Measurements from ENCODE around the gene PGP.

Gene PGP

DNA sequence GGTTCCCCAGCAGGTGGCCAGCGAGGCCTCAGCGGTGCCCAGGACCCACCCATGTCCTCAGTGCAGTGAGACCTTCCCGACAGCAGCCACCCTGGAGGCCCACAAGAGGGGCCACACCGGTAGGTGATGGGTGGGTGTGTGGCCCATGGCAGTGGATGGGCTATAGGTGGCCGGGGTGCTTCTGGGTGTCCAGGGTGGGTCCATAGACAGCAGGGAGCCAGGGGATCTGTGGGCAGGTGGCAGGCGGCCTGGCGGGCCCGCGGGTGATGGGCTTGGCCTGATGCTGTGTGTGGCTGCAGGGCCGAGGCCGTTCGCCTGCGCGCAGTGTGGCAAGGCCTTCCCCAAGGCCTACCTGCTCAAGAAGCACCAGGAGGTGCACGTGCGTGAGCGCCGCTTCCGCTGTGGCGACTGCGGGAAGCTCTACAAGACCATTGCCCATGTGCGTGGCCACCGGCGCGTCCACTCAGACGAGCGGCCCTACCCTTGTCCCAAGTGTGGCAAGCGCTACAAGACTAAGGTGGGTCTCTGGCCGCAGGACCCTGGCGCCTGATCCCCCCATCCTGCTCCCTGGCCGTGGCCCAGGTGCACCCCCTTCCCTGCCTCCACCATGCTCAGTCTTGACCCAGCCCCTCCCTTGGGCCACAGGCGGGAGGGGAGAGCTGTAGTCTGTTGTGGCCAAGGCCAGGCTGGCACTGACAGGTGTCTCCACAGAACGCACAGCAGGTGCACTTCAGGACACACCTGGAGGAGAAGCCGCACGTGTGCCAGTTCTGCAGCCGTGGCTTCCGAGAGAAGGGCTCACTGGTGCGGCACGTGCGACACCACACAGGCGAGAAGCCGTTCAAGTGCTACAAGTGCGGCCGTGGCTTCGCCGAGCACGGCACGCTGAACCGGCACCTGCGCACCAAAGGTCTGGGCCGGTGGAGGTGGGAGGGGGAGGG lies 19.5 kb upstream of the PGP start:
- H3K9me3 Mint-ChIP-seq = no peaks in the 10 kb centered on the region

DNA sequence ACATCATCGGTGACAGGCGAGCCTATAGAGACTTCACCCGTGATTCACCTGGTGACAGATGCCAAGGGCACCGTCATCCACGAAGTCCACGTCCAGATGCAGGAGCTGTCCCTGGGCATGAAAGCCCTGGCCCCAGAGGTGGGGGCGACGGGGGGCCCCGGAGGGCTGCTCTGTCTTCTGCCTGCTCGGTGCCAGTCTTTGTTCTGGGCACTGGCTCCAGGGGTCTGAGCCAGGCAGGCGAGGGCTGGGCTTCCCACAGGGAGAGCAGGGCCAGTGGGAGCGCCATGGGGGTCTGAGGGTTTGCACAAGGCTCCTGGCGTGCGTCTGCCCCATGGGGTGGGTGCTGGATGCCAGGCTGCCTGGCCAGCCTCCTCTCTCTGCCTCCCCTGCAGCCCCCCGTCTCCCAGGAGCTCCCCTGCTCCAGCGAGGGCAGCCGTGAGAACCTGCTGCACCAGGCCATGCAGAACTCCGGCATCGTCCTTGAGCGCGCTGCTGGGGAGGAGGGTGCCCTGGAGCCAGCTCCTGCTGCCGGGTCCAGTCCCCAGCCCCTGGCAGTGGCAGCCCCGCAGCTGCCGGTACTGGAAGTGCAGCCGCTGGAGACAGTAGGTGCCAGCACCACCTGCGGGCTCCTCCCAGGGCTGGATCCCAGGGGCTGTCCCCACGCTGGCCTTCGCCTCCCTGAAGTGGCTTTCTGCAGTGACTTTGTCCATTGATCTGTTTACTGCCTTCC lies 18.6 kb upstream of the PGP start:
- ATAC-seq (replicated peaks) (no peak), DNase-seq (no peak)
- Mint-ChIP-seq H3K4me1 (ENCODE audit: low read depth in 2 of 2) (peaks cover 0 to 2% of the 10 kb centered on the region in 2 donors), H3K4me3 (no peak overlapping the region), H3K36me3 (ENCODE audit: insufficient read depth) (peaks cover 24% of the 10 kb centered on the region), H3K27ac (no peak overlapping the region), H3K27me3 (no peaks in the 10 kb centered on the region), H3K9me3 (no peaks in the 10 kb centered on the region)

More for the DNA sequence above, 19.5 kb upstream of the PGP start:
- H3K36me3 Mint-ChIP-seq (ENCODE audit: insufficient read depth) = peaks cover 21% of the 10 kb centered on the region
- H3K27me3 Mint-ChIP-seq = no peaks in the 10 kb centered on the region
- H3K4me3 Mint-ChIP-seq = no peak overlapping the region
- no peak overlapping the region for H3K27ac Mint-ChIP-seq
- peaks cover 0 to 2% of the 10 kb centered on the region in 2 donors for H3K4me1 Mint-ChIP-seq (ENCODE audit: low read depth in 2 of 2)
- ATAC-seq (replicated peaks) (no peak), DNase-seq (no peak)

DNA sequence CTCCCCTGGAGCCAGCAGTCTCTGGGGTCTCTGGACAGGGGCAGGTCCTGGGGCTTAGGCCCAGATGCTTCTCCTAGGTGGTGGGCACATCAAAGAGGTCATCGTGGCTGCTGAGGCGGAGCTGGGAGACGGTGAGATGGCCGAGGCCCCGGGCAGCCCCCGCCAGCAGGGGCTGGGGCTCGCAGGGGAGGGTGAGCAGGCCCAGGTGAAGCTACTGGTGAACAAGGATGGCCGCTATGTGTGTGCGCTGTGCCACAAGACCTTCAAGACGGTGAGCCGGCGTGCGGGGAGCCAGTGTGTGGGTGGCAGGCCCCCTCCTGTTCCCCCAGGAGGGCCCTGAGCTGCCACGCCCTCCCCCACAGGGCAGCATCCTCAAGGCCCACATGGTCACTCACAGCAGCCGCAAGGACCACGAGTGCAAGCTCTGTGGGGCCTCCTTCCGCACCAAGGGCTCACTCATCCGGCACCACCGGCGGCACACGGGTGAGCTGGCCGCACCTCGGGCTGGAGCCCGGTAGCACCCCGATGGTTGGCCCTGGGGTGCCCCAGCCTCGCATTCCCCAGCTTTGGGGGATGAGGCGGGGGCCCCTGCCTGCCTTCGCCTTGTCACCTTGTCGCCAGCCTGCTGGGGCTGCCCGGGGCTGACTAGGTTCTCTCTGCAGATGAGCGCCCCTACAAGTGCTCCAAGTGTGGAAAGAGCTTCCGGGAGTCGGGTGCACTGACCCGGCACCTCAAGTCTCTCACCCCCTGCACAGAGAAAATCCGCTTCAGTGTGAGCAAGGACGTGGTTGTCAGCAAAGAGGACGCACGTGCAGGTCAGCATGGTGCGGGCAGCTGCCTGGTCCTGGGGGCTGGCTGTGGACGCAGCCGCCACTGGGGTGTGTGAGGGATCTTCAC lies 17.7 kb upstream of the PGP start:
- ATAC-seq (replicated peaks) (no peak), DNase-seq (no peak)
- Mint-ChIP-seq H3K9me3 (no peaks in the 10 kb centered on the region), H3K4me1 (ENCODE audit: low read depth in 2 of 2) (peaks cover 0 to 2% of the 10 kb centered on the region in 2 donors), H3K27me3 (no peaks in the 10 kb centered on the region), H3K4me3 (no peak overlapping the region), H3K27ac (no peak overlapping the region), H3K36me3 (ENCODE audit: insufficient read depth) (peaks cover 26% of the 10 kb centered on the region)

DNA sequence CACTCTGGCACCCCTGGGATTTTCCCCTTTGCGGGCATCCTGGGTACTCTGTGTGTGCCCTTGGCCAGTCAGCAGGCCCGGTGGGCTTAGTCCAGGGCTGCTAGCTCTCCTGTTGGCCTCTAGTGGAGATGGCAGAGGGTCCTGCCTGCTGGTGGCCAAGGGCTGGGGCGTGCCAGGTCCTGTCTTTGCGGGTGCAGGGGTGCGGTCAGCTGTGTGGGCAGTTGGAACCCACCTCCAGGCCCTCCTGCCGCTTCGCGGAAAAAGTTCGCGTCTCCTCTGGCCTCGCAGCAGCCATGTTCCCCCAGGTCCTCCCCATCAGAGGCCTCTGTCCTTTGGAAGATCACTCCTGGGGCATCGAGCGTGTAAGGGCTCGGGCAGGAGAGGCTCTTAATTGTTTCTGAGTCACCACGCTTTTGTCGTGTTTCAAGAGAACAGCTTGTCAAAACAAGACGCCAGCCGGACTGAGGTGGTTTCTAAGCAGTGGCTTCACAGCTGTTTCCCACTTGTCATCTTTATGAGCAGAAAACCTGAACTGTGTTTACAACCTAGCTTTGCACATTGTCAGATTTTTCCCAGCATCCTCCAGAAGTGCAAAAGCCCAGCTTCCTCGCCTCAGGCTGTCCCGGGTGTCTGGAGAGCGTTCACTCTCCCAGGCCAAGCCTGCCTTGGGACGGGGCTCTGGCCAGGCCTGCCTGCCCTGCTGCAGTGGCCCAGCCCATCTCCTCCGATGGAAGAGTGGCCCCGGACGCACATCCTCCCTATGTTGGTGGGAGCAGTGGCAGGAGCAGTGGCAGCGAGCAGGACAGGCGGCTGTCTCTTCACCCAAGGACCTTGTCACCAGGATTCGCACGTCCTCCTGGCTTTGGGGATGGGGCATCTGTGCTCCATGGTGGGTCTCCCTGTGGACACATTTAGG lies 16.6 kb upstream of the PGP start:
- Mint-ChIP-seq H3K27me3 (no peaks in the 10 kb centered on the region), H3K9me3 (no peaks in the 10 kb centered on the region), H3K4me3 (no peak overlapping the region), H3K27ac (no peak overlapping the region), H3K36me3 (ENCODE audit: insufficient read depth) (peaks cover 31% of the 10 kb centered on the region), H3K4me1 (ENCODE audit: low read depth in 2 of 2) (peaks cover 0 to 5% of the 10 kb centered on the region in 2 donors)
- DNase-seq = no peak
- ATAC-seq (replicated peaks) = no peak

DNA sequence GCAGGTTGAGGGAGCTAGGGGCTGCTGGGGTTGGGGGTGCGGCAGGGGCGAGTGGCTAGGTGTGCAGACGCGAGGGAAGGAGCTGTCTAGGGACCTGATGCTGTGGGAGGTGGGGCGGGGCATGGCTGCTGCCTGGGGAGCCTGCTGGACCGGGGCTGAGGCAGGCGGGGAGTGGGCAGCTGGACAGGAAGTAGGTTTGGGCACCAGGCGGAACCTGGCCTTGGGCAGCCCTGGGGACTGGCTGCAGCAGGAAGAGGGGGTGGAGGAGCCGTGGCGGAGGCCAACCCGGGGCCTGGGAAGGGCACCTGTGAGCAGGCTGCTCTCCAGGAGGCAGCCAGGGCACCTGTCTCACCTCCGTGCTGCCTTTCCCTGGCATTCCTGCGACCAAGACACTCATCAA lies 15.7 kb upstream of the PGP start:
- ATAC-seq (replicated peaks) (no peak), DNase-seq (no peak)
- H3K9me3 Mint-ChIP-seq = no peaks in the 10 kb centered on the region
- H3K4me3 Mint-ChIP-seq = no peak overlapping the region
- H3K27ac Mint-ChIP-seq = no peak overlapping the region
- peaks cover 0 to 10% of the 10 kb centered on the region in 2 donors for H3K4me1 Mint-ChIP-seq (ENCODE audit: low read depth in 2 of 2)
- H3K36me3 Mint-ChIP-seq (ENCODE audit: insufficient read depth) = peaks cover 35% of the 10 kb centered on the region
- H3K27me3 Mint-ChIP-seq = no peaks in the 10 kb centered on the region

DNA sequence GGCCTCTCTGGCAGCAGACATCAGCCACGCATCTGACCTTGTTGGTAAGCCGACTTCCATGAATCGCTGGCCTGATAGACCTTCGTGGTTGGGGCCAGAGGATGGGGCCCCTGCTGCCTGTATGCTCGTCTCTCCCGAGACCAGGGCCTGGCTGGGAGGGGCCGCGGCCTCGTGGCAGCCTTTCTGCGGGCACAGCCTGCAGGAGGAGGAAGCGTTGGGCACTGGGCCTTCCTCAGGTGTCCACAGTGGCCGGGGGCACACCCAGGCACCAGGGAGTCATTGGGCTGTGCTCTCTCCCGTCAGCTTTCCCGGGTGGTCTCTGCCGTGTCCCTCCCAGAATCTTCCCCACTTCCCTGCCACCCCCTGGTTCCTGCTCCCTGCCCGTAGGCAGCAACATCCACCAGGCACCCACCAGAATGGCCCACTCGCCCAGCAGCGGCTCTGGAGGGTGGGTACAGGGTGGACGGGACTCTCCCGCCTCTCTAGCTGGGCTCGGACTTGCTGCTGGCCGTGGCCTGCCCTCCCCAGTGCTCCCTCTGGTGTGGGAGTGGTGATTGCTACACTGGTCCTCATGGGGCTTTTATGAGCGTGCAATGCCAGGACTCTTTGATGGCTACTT lies 15.1 kb upstream of the PGP start:
- Mint-ChIP-seq H3K27me3 (no peaks in the 10 kb centered on the region), H3K36me3 (ENCODE audit: insufficient read depth) (peaks cover 35% of the 10 kb centered on the region), H3K27ac (no peak overlapping the region), H3K4me1 (ENCODE audit: low read depth in 2 of 2) (peaks cover 3 to 12% of the 10 kb centered on the region in 2 donors), H3K4me3 (no peak overlapping the region), H3K9me3 (no peaks in the 10 kb centered on the region)
- DNase-seq (no peak), ATAC-seq (replicated peaks) (no peak)

DNA sequence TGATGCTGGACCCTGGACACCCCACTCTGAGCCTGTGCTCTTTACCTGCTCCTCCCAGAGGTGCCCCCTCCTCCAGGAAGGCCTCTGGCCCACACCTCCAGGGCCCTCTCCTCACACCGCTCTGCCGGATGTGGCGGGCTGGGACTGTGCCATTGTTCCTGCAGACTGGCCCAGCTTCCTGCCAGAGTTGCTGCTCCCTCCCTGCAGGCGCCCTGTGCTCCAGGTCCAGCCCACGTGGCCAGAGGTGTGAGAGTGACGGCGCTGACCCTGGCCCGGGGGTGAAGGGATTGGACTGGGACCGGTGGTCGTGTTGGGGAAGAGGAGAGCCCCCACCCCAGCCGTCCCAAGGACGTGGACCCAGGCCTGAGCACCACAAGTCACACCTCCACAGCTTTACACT lies 14.5 kb upstream of the PGP start:
- ATAC-seq (replicated peaks) = no peak
- no peaks in the 10 kb centered on the region for H3K9me3 Mint-ChIP-seq

DNA sequence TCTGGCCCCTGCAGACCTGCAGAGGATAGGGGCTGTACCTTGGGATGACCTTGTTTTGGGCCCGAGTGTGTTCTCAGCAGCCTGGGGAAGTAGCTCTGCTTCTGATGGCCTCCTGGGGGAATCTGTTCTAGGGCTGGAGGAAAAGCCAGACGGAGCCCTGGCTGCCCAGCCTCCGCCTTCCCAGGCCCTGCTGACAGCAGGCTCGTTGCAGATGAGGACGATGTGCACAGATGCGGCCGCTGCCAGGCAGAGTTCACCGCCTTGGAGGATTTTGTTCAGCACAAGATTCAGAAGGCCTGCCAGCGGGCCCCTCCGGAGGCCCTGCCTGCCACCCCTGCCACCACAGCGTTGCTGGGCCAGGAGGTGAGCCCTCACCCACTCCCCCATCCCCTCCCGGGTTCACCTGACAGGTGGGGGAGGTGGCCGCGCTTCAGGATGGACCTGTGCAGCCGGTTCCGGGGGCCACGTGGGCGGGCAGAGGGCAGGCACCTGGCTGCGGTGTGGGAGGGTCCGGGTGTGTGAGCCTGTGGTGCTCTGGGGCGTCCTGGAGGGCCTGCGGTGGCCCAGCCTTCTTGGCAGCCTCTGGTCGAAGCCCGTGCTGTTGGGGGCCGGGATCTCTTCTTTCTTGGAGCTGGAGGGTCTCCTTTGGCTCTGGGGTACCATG lies 13.7 kb upstream of the PGP start:
- H3K4me1 Mint-ChIP-seq (ENCODE audit: low read depth in 2 of 2) = peaks cover 10 to 15% of the 10 kb centered on the region in 2 donors

More for the DNA sequence above, 14.5 kb upstream of the PGP start:
- DNase-seq = no peak
- Mint-ChIP-seq H3K27ac (no peak overlapping the region), H3K27me3 (no peaks in the 10 kb centered on the region), H3K36me3 (ENCODE audit: insufficient read depth) (peaks cover 33% of the 10 kb centered on the region), H3K4me1 (ENCODE audit: low read depth in 2 of 2) (peaks cover 9 to 16% of the 10 kb centered on the region in 2 donors), H3K4me3 (no peak overlapping the region)

DNA sequence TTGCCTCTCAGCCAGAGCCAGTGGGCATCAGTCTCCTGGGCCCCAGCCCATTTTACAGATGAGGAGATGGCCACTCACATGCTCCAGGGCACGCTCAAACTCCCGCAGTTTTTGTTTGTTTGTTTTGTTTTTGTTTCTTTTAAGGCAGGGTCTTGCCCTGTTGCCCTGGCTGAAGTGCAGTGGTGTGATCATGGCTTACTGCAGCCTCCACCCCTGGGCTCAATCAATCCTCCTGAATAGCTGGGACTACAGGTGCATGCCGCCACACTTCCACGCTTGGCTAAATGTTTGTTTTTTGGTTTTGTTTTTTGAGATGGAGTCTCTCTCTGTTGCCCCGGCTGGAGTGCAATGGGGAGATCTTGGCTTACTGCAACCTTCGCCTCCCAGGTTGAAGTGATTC lies 12.3 kb upstream of the PGP start:
- no peaks in the 10 kb centered on the region for H3K9me3 Mint-ChIP-seq
- DNase-seq (no peak), ATAC-seq (replicated peaks) (no peak)
- peaks cover 33% of the 10 kb centered on the region for H3K36me3 Mint-ChIP-seq (ENCODE audit: insufficient read depth)
- H3K4me1 Mint-ChIP-seq (ENCODE audit: low read depth in 2 of 2) = peaks cover 10 to 17% of the 10 kb centered on the region in 2 donors
- H3K4me3 Mint-ChIP-seq = no peak overlapping the region
- no peak overlapping the region for H3K27ac Mint-ChIP-seq
- H3K27me3 Mint-ChIP-seq = no peaks in the 10 kb centered on the region

More for the DNA sequence above, 13.7 kb upstream of the PGP start:
- Mint-ChIP-seq H3K9me3 (no peaks in the 10 kb centered on the region), H3K36me3 (ENCODE audit: insufficient read depth) (peaks cover 31% of the 10 kb centered on the region), H3K27ac (no peak overlapping the region), H3K4me3 (no peak overlapping the region), H3K27me3 (no peaks in the 10 kb centered on the region)
- no peak for DNase-seq
- no peak for ATAC-seq (replicated peaks)

DNA sequence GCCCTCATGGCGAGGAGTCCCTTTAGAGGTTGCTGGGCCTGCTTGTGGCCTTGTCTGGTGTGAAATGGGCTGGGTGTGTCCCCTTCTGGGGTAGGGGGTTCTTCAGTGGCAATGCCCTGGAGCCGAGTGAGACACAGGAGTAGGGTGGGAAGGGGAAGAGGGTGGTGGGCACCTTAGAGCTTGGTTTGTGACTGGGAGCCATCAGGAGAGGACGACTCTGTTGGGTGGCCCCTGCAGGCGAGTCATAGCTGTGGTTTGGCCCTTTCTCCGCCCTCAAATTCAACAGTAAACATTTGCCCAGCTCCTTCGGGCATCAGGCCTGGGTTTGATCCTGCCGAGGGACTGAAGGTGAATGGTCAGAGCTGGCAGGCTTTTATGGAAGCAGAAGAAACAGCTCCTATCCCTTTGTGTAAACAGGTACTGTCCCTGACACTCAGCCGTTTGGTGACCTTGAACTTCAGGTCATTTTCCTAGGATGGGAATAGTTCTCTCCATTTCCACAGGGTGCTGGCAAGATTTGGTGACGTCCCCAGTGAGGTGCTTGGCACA lies 11.7 kb upstream of the PGP start:
- peaks cover 32% of the 10 kb centered on the region for H3K36me3 Mint-ChIP-seq (ENCODE audit: insufficient read depth)
- peaks cover 10 to 17% of the 10 kb centered on the region in 2 donors for H3K4me1 Mint-ChIP-seq (ENCODE audit: low read depth in 2 of 2)
- H3K27me3 Mint-ChIP-seq = no peaks in the 10 kb centered on the region

DNA sequence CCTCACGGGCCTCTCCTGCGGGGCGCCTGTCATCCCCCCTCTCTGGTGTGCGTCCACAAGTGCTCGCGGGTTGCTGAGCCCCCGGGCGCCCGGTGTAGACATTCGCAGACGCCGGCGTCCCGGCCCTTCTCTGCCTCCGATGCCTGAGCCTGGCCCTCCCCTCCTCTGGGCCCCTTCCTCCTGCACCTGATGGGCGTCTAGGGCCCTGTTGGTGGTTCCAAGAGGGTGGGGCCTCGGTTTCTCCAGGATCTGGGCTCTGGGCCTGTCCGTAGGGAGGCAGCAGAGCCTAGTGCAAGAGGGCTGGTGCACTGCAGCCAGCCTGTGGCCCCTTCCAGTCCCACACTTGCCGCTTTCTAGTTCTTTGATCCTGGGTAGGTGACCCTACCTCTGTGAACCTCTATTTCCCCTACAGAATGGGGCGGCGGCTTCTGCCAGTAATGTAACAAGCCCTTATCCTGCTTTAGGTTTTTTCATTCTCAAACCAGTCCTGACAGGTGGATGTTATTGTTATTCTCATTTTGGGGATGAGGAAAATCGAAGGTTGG lies 9.4 kb upstream of the PGP start:
- Mint-ChIP-seq H3K27ac (peak overlapping the region; percentile 60 to 85), H3K36me3 (ENCODE audit: insufficient read depth) (peaks cover 19% of the 10 kb centered on the region)
- peak; percentile 13 for ATAC-seq (replicated peaks)

More for the DNA sequence above, 11.7 kb upstream of the PGP start:
- Mint-ChIP-seq H3K9me3 (no peaks in the 10 kb centered on the region), H3K4me3 (no peak overlapping the region), H3K27ac (no peak overlapping the region)
- ATAC-seq (replicated peaks) (no peak), DNase-seq (no peak)

More for the DNA sequence above, 9.4 kb upstream of the PGP start:
- peak overlapping the region; percentile 78 to 86 for H3K4me3 Mint-ChIP-seq
- H3K9me3 Mint-ChIP-seq = no peaks in the 10 kb centered on the region
- no peaks in the 10 kb centered on the region for H3K27me3 Mint-ChIP-seq
- H3K4me1 Mint-ChIP-seq (ENCODE audit: low read depth in 2 of 2) = peaks cover 10 to 17% of the 10 kb centered on the region in 2 donors
- peak in 1 of 3 experiments; percentile 21 for DNase-seq
